ENCODE data around the gene DCC.
"Not testable (repeated sequence)": the region's sequence is repeated elsewhere in the genome, so short reads cannot be mapped to it uniquely, and the experiment has no call there.

Gene DCC

DNA sequence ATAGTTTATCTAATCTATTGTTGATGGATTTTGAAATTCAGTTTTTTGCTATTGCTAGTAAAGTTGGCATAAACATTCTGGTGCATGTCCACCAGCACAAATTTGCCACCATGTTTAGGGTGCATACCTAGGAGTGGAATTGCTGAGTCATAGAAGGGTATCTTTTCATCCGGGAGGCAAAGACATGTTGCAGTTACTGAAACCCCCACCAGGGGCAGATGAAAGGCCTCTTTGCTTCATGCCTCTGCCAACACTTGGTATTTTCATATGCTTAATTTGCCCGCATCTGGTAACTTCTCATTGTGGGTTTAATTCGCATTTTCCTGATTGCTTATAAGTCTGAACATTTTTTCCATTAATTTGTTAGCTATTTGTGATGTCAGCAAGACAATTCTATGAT, 8.2 kb downstream of the DCC start:
- DNase-seq (ENCODE audit: low spot score), result no peak

DNA sequence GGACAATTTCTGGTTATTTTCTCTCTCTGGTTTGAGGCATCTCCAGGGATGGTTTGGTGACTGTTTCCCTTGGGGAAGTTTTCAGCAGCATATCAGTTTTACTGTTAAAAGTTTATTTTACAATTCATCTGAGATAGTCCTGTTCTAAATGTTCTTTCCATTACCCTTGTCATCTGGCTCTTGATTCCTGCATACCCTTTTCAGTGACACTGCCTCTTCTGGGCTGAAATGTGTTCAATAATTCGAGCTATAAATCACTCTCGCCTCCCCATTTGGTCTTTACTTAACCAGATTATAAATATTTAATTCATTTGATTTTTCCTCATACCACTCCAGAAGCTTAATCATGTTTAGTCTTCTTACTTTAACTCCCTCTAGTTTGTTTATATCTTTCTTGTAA, 9.5 kb downstream of the DCC start:
- no peak for DNase-seq (ENCODE audit: low spot score)

DNA sequence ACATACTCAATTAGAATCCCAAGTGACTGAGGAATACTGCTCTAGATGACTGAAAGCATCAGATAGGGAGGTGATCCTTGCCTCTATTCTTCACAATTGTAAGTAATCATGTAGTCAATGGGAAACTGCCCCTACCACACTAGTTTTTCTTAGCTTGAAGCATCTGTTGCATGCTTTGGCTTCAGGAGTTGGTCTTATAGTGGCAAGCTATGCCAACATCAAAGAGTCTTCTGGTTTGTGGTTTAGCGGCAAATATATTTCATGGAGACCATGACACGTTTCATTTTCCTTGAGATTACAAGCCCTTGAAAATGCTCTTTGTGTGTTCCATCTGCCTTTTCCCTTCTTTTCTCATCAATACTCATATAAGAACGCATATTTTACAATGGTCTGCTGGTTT, 12.9 kb downstream of the DCC start:
- DNase-seq (ENCODE audit: low spot score), result no peak

DNA sequence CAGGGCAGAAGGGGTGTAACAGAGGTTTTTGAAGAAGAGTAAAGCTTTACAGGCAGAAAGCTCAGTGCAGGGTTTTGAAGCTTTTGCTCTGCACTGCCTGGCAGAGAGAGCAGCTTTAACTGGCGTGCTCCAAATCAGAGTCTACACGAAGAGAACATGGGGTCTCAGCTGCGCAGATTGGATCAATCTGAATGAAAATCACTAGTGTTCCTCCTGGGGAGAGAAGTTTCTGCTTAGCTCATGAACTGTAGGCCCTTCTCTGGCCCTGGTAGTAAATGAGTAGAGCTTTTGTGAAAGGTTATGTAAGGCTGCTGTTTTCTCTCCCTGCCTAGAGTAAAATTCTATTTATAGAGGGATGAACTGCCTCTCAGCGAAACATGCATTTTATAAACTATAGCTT, 13.6 kb downstream of the DCC start:
- no peak for DNase-seq (ENCODE audit: low spot score)

DNA sequence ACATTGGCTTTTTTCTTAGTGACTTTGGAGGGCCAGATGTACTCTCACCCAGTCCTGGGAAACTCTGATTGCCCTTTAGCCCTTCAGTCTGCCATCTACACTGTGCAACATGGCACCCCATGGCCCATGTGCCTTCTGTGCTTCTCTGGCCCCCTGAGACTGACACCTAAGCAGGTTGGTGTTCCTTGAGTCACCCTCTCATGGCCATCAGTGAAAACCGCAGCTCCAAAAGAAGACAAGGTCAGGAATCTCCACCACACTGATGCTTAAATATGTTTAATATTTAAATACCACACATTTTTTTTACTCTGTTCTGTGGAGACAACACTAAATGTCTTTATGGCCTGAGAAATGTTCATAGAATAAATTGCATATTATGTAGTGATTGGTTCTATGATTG, 23.9 kb downstream of the DCC start:
- DNase-seq (ENCODE audit: low spot score), result no peak

DNA sequence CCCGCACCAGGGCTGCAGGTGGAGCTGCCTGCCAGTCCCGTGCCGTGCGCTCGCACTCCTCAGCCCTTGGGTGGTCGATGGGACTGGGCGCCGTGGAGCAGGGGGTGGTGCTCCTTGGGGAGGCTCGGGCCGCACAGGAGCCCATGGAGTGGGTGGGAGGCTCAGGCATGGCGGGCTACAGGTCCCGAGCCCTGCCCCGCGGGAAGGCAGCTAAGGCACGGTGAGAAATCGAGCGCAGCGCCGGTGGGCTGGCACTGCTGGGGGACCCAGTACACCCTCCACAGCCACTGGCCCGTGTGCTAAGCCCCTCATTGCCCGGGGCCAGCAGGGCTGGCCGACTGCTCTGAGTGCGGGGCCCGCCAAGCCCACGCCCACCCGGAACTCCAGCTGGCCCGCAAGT, 26.9 kb downstream of the DCC start:
- not testable (repeated sequence) for DNase-seq (ENCODE audit: low spot score)

DNA sequence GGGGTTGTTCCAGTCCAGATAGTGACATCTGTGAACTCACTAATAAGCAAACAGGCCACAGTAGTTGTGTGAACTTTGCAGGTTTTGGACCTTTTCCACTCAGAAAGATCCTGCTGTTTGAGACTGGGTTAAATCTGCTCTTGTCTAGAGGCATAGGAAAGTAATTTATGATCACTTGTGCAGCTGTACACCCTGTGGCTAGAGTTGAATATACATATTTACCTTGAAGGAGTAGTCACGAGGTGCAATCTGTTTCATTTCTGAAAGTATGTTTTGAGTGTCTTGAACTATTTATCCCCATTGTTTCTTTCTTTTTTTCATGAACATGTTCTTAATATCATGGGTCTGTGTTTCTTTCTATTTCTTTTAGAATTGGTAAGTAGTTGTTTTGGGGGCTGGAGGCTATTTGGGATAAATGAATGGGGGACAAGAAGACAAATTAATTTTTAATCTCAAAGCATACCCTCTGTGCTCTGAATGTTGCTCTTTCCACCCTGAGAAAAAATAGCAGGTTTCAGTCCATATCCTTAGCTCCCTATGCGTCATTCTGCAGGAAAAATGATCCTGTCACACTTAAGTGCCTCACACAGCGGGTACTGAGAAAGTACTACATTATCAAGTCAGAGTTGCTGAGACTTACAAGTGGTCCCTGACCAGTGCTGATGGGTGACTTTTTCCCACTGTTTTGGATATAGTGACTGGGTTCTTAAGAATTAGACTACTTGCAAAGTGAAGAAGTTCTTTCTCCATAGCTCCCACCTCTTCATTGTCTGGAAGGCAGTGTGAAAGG, 28.2 kb downstream of the DCC start:
- DNase-seq (ENCODE audit: low spot score), result no peak

DNA sequence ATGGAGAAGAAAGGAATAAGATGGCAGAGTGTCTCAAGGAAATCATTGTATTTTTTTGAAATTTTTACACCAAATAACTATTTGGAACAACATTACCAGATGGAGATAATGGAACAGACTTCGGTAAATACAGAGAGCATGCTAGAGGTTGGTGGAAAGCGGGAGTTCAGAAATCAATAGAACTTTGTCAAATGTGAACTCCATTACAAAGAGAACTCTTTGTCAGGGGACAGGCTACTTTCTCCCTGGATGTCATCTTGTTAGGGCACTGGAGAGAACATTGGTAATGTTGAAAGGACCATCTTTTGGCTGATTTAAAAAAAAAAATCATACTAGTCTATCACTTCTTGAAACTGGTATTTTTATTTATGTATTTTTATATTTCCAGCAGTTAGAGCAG, 30.8 kb downstream of the DCC start:
- no peak for DNase-seq (ENCODE audit: low spot score)

DNA sequence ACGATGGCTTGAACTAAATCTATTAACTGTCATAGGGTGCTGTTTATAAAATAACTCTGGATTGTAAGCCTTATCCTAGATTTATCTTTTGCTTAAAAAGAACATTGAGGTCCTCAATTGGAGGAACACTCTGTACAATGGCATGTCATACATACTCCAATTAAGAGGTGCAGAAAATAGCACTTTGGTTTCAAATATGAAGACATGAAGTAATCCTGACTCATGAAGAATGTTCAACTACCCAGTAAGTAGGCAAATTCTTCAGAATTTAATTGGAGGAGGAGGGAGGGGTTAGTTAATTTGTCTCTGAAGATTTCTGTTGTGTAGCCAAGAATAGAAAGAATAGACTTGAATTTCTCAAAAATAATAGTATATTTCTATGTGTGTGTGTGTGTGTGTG, 36.1 kb downstream of the DCC start:
- no peak for DNase-seq (ENCODE audit: low spot score)

DNA sequence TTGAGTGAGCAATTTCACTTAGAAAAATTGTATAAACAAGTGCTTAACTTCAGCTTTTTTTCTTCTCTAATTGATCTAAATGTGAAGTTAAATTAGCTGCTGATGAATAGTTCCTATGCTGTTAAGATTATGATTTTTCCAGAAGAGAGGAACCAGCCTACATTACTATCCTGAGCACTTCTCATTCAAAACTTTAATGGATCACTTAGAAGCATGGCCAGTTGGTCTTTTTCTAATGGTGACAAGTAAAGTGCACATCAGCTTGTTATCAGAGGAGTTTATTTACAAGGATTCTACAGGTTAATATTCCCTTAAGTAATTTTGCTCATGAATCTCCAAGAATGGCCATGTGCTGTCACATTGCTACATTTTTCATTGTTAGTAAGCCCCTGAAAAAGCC, 37.1 kb downstream of the DCC start:
- DNase-seq (ENCODE audit: low spot score), result no peak

DNA sequence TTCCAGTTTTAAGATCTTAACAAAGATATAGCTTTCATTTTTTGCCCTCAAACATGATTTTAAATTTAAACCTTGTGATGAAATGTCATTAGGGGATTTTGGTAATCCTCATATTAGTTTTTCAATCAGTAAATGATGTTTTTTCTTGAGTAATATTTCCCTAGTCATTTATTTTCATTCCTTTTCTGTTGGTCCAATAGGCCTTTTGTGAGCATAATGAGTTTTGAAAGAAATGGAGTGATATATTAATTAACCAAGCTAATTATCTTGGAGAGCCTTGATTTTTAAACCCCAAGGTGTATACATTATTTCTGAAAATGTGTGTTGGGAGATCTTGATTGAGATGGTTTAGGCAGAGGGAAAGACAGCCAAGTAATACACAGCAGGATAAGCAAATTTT, 46.3 kb downstream of the DCC start:
- DNase-seq (ENCODE audit: low spot score), result no peak

DNA sequence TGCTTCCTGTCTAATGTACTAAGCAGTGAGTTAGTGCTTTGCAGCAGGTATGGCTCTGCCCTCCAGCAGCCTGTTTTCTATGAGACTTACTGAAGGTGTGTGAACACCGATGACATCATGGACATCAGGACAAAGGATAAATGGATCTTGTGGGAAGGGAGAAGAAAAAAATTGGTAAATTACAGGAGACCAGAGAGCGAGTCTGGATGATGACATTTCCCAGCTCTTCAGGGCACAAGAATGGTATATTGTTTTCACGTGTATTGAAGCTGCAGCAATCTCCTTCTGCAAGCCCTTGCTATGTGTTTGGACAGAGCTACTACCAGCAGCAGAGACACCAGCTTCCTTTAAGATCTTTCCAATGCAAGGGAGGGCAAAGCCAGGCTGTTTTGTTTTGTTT, 47.2 kb downstream of the DCC start:
- DNase-seq (ENCODE audit: low spot score), result no peak

DNA sequence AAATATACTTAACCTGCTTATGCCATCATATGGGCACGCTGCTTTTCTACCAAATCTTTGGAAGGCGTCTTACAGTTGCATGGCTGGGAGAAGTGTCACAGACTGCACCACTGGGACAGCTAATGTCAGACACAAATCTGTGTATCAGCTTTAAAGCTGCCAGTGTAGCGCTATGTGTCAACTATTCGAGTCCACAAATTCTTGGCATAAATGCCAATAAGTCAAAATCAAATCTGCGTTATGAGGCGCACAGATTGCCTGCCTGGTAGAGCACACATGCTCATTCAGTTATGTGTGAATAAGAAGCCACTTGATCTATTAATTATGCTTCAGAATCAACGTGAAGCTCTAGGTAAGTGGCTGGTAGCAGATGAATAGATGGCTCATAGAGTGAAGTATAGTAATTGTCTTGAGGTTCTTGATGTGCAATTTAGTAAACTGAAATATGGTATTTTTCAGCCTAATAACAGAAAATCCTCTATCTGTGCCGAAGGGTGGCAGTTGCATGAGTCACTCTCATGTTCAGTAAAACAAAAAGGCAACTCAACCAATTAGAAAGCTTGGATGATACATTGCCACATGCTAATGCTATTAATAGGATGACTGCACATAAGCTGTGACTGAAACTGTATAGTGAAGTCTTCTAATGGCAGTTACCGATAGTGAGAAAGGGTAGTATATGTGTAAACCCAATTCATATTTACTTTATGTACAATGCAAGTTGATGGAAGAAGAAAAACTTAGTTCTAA, 52.0 kb downstream of the DCC start:
- no peak for DNase-seq (ENCODE audit: low spot score)

DNA sequence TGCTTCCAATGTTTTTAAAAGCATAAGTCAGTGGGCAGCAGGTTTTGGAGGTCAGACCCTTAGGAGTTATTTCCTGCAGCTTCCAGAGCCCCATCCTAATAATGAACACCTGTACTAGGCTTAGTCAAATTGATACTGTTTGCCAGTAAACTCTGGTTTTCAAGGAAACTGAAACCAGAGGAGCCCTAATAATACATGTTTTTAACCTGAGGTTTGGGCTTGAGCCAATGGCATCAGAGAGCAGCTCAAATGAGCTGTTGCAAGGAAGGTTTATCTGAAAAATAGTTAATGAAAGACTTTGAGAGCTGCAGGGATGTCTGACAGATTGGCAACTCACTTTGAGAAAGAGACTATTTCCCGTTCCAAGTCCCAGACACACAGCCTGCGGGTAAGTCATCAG, 54.6 kb downstream of the DCC start:
- DNase-seq (ENCODE audit: low spot score), result no peak

DNA sequence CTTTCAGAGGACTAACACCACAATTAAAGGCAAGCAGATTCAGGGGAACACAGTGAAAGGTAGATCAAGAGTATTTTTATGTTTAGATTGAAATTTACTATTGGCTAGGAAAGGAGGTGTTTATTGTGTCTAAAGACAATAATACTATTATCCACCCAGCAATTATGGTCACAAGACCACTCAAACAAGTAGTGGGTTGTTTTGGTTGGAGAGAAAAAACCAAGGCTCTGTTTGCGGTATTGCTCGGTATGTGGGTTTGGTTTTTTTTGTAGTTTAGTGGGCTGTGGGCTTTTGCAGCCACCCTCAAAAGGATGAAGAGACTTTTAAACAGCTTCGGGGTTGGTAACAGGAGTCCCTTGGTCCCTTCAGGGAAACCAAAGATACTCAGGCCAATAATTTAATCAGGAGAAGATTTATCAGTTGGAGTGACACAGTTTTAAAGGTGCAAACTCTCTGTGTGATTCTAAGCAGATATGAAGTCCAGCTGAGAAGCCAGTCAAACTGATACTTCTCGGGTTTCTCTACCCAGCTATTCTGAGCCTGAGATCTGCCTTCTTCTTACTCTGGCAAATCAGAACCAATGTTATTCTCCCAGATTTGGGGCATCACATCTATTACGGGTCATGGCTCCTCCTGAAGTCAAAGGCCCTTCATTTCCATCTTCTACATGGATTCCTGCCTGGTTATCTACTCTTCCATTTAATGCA, 55.3 kb downstream of the DCC start:
- DNase-seq (ENCODE audit: low spot score), result no peak

DNA sequence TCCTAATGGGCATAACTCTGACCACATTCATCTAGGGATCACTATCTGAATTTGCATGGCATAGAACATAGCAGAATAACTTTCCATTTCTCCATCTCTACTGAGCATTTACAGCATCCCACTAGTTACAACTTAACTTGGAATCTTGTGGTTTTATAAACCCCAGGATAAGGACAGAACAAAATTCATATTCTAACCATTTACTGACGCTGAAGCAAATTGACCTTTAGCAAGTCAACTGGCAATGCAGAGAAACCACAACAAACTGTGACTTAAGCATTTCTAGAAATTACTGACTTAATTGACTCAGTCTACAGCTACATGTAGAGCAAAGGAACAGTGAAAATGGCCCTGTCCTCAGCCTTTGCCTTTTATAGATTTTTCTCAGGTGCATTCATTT, 61.2 kb downstream of the DCC start:
- no peak for DNase-seq (ENCODE audit: low spot score)

DNA sequence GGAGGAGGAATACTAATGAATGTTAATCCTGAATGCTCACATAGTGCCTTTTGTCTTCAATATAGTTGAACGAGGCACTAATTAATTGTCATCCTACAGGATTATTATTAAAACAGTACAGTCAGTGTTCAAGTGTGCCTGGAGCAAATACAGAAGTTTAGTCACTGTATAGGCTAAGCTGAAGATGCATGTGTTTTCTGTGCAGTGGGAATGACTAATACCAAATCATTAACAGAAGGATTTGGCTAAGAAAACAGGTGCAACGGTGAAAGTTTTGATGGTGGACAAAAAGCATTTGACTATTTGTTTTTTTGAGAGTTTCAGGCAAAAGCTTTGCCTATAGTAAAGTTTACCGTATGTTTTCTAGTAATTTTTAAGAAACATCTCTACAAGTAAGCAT, 62.8 kb downstream of the DCC start:
- no peak for DNase-seq (ENCODE audit: low spot score)

DNA sequence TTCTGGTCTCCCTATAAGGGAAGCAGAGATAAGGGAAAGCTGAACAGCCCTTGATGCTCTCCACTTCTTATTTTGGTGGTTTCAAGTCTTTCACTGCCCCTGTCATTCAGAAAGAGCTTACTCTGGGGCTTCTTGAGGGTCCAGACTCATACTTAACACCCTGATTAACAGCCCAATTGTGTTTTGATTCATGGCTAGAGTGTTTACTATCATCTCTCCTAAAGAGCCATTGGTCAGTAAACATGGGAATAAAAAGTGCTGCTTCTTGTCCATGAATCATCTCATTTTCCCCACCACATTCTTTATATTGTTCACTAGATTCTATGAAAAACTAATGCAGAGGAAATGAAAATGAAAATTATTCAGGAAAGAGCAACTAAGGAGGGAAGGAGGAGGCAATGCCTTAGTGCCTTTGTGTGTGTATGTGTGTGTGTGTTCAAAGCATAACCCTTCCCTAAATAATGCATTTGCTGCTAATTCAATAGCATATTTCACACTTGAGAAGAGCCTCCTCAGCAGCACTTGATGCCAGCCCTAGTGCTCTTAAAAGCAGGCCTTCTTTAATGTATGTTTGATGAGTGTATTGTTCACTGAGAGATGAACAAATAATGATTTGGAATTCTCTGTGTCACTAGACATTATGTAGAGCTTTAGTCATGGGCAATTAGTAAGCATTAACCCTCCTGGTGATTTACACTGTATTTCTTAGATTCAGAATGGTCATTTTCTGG, 63.5 kb downstream of the DCC start:
- DNase-seq (ENCODE audit: low spot score), result no peak

DNA sequence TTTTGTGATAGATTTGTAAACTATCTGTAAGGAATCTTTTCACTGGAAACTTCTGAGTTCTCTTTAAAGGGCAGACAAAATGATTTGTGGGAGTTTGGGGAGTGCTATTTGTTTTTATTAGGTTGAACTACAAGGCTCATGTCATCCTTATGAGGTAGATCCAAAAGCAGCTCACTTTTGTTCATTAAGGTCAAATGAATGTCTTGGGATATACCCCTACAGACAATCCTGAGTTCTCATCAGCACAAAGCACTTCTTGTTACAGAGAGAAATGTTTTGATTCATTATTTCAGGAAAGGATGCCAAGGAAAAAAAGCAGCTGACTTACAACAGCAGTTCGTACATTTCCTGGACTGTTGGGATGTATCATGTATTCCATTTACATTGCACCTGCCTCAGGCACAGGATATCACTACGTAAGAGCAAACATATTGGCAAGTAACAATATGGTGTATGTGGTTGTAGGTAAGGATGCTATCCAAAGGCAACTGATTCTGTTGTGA, 68.9 kb downstream of the DCC start:
- DNase-seq (ENCODE audit: low spot score), result no peak

DNA sequence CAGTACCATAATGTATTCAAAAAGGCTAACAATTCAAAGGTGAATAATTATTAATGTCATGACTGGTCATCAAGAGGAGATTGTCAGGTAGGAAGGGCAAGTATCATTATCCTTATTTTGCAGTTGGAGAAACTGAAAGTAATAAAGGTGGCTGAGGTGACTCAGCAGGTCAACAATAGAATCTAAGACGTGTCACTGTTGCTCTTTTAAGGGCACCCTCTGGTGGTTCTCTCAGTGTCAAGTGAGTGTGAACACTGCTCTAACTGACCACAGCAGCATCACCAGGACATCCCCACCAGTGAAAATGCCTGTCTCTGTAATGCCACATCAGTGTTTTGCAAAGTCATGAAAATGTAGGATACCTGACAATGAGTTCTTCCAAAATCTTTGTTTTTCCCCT, 69.7 kb downstream of the DCC start:
- no peak for DNase-seq (ENCODE audit: low spot score)

DNA sequence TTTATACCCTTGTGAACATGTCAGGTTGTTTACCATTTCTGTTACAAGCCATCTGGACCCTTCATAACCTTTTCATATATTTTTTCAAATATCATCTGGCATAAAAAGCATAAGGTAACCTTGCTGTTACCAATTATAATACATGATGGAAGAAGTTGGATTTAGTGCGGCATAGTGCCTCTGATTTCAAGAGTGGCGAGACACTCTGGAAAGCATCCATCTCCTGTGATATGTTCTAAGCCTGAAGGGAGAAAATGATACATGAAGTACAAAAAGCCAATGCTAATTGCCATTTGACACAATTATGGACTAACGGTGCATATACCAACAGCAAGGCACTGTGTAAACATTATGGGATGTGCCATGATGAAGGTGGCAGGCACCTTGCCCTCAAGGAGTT, 75.1 kb downstream of the DCC start:
- DNase-seq (ENCODE audit: low spot score), result no peak

DNA sequence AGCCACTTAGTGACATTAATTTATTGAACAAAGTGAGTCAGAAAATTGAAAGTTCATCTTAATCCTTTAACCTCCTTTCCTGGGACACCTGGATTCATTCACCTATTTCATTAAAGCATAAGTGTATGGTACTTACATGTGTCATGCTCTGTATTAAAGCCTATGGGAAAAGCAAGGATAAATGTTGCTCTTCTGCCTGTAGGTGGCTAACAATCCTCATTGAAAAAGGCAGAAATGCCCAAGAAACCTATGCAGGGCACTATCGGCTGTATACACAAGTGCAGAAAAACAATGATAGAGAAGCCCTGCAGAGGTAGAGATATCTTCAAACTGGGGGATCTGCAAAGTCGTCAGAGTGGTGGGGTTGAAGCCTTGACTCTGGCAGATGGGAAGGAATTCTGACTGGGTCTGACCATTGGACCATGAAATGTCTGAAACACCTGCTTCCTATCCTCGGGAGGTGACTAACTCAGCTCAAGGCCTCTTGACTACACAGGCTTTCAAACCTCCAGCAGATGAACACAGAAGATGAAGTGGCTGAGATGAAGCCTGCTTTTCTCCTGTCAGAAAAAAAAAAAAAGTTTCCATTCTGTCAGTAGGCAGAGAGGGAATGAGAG, 83.1 kb downstream of the DCC start:
- DNase-seq (ENCODE audit: low spot score), result no peak
